ENCODE results near the gene ELFN1. TPM values are rescaled to one million over a fixed set of nuclear protein-coding genes. Genes with fewer than 3 reads are reported as not detected.
"Not testable (repeated sequence)": the region's sequence is repeated elsewhere in the genome, so short reads cannot be mapped to it uniquely, and the experiment has no call there.

The ELFN1 gene
- total and polyA plus RNA-seq, 12 donors = 0.05 to 2.8 (median 0.86) TPM

DNA sequence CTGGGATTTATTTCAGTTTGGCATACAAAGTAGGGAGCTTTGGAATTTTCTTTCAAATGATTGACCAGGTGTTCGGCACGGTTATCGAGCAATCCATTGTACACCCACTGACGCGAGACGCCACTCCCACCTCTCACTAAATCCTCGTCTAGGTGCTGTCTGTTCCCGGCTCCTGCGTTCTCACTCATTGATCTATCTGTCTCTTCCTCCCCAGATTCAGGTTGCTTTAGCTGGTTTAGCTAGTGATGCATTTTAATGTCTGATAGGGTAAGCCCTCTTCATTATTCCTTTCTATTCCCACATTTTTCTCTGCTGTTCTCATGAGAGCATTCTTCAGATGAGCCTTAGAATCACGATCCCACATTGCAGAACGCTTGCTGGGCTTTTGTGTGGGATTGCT lies 91.7 kb downstream of the ELFN1 start:
- 65 to 76% (median 70%) methylated on average over 11 of the region's 11 CpGs for WGBS, 4 donors

DNA sequence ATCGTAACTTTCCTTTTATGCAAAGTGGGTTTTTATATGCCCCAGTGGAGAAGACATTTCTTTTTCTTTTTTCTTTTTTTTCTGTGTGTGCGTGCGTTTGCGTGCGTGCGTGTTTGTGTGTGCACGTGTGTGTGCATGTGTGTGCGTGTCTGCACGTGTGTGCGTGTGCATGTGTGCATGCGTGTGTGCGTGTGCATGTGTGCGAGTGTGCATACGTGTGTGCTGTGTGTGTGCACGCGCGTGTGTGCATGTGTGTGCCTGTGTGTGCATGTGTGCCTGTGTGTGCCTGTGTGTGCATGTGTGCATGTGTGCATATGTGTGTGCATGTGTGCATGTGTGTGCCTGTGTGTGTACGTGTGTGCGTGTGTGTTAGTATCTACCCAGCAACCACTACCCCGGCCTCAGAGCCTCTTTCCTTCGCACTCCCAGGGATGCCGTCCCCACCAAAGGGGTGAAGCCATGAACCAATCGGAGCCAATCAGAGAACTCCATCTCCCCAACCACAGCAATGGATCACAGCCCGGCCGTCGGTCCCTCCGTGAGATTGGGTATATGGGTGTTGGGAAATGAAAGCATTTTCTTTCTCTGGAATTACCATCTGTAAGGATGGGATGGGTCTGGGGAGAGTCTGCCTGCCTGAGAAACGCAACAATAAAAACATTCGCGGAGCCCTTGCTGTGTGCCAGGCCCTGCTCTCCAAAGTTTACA lies 92.3 kb downstream of the ELFN1 start:
- H3K27me3 ChIP-seq = no peaks in the 10 kb centered on the region
- intact Hi-C loops (cut with DNase I) = no loop called here
- H3K4me1 ChIP-seq (replicated peaks in 1 of 2) = no peaks in the 10 kb centered on the region
- TF ChIP-seq POLR2A (IDR thresholded peaks at IDR 0.05) = no peak
- TF ChIP-seq, protein P1, sequence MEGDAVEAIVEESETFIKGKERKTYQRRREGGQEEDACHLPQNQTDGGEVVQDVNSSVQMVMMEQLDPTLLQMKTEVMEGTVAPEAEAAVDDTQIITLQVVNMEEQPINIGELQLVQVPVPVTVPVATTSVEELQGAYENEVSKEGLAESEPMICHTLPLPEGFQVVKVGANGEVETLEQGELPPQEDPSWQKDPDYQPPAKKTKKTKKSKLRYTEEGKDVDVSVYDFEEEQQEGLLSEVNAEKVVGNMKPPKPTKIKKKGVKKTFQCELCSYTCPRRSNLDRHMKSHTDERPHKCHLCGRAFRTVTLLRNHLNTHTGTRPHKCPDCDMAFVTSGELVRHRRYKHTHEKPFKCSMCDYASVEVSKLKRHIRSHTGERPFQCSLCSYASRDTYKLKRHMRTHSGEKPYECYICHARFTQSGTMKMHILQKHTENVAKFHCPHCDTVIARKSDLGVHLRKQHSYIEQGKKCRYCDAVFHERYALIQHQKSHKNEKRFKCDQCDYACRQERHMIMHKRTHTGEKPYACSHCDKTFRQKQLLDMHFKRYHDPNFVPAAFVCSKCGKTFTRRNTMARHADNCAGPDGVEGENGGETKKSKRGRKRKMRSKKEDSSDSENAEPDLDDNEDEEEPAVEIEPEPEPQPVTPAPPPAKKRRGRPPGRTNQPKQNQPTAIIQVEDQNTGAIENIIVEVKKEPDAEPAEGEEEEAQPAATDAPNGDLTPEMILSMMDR (IDR thresholded peaks at IDR 0.05) = no peak
- H3K27ac ChIP-seq = no peak overlapping the region
- 93 to 95% (median 94%) methylated on average over 22 to 30 of the region's 30 CpGs for WGBS, 4 donors
- no peaks in the 10 kb centered on the region for H3K36me3 ChIP-seq (replicated peaks in 1 of 2)
- DNase-seq = no peak
- H3K9me3 ChIP-seq (replicated peaks in 1 of 3) = no peaks in the 10 kb centered on the region
- no peak overlapping the region for H3K4me3 ChIP-seq

More for the DNA sequence above, 91.7 kb downstream of the ELFN1 start:
- H3K27me3 ChIP-seq = no peaks in the 10 kb centered on the region
- TF ChIP-seq, protein P1 (IDR thresholded peaks at IDR 0.05) = no peak
- no peak for TF ChIP-seq POLR2A (IDR thresholded peaks at IDR 0.05)
- H3K27ac ChIP-seq = no peak overlapping the region
- no peak overlapping the region for H3K4me3 ChIP-seq
- intact Hi-C loops (cut with DNase I) = no loop called here
- DNase-seq = no peak
- H3K36me3 ChIP-seq (replicated peaks in 1 of 2) = no peaks in the 10 kb centered on the region
- H3K9me3 ChIP-seq (replicated peaks in 1 of 3) = no peaks in the 10 kb centered on the region
- H3K4me1 ChIP-seq (replicated peaks in 1 of 2) = no peaks in the 10 kb centered on the region

- Histone ChIP-seq H3K36me3 (replicated peaks in 1 of 2) (no peaks in the 10 kb centered on the region), H3K4me1 (replicated peaks in 1 of 2) (no peaks in the 10 kb centered on the region), H3K27me3 (no peaks in the 10 kb centered on the region), H3K4me3 (no peak overlapping the region), H3K9me3 (replicated peaks in 1 of 3) (no peaks in the 10 kb centered on the region), H3K27ac (no peak overlapping the region)
- TF ChIP-seq POLR2A (IDR thresholded peaks at IDR 0.05) = no peak
- TF ChIP-seq, protein P1 (IDR thresholded peaks at IDR 0.05) = no peak
- 96 to 97% (median 97%) methylated on average over 4 to 13 of the region's 13 CpGs for WGBS, 4 donors
- intact Hi-C loops (cut with DNase I) = no loop called here
- no peak for DNase-seq
These were observed 93.0 kb downstream of the ELFN1 start for GRCh38 chr7:1763033-1763432.

DNA sequence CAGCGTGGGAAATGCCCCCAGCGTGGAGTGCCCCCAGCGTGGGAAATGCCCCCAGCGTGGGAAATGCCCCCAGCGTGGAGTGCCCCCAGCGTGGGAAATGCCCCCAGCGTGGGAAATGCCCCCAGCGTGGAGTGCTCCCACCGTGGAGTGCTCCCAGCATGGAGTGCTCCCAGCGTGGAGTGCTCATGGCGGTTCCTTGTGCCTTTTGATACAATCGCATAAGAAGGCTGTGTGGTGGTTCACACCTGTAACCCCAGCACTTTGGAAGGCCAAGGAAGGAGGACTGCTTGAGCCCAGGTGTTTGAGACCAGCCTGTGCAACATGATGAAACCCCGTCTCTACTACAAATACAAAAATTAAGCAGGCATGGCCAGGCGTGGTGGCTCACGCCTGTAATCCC lies 93.8 kb downstream of the ELFN1 start:
- H3K27me3 ChIP-seq; H3K4me3 ChIP-seq; H3K9me3 ChIP-seq (replicated peaks in 1 of 3); H3K27ac ChIP-seq; H3K36me3 ChIP-seq (replicated peaks in 1 of 2); H3K4me1 ChIP-seq (replicated peaks in 1 of 2); intact Hi-C loops (cut with DNase I); DNase-seq: not testable (repeated sequence)
- 94 to 100% (median 95%) methylated on average over 2 to 11 of the region's 15 CpGs for WGBS, 4 donors

DNA sequence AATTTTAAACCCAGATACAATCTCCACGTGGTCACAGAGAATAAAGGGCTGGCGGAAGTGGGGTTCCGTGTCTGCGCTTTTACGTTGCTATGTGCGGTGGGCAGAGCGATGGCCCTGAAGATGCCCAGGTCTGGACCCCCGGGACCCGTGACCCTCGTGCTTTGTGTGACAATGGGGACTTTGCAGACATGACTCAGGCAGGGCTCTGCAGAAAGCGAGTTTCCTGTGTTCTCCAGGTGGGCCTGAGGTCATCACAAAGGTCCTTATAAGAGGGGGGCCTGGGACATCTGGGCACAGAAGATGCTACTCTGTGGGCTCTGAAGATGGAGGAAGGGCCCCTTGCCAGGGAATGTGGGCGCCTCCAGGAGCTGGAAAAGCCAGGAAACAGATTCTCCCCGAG lies 95.3 kb downstream of the ELFN1 start:
- WGBS, 4 donors = 83 to 89% (median 87%) methylated on average over 11 to 13 of the region's 13 CpGs
- Histone ChIP-seq H3K4me1 (replicated peaks in 1 of 2) (no peaks in the 10 kb centered on the region), H3K36me3 (replicated peaks in 1 of 2) (no peaks in the 10 kb centered on the region), H3K4me3 (no peak overlapping the region), H3K27me3 (no peaks in the 10 kb centered on the region), H3K9me3 (replicated peaks in 1 of 3) (no peaks in the 10 kb centered on the region), H3K27ac (no peak overlapping the region)
- TF ChIP-seq, protein P1 (IDR thresholded peaks at IDR 0.05) = no peak
- no peak for TF ChIP-seq POLR2A (IDR thresholded peaks at IDR 0.05)
- no peak for DNase-seq
- intact Hi-C loops (cut with DNase I) = no loop called here
